GM12875 (cell line): ENCODE data around the gene AMHR2.

Experiments
- H3K4me3 ChIP-seq: one replicate; pipeline ENCODE4 v1.5.1; 2011; ENCODE audit warnings: low read depth, low read length, control low read depth
- TF ChIP-seq, protein P1 (sequence below): IDR thresholded peaks from 2 replicates; pipeline ENCODE4 v1.5.1; 2011; ENCODE audit warnings: low read depth, mild to moderate bottlenecking, control low read depth, inconsistent platforms, low read length, moderate library complexity, borderline replicate concordance; ENCODE audit not compliant: insufficient read depth

Gene AMHR2

DNA sequence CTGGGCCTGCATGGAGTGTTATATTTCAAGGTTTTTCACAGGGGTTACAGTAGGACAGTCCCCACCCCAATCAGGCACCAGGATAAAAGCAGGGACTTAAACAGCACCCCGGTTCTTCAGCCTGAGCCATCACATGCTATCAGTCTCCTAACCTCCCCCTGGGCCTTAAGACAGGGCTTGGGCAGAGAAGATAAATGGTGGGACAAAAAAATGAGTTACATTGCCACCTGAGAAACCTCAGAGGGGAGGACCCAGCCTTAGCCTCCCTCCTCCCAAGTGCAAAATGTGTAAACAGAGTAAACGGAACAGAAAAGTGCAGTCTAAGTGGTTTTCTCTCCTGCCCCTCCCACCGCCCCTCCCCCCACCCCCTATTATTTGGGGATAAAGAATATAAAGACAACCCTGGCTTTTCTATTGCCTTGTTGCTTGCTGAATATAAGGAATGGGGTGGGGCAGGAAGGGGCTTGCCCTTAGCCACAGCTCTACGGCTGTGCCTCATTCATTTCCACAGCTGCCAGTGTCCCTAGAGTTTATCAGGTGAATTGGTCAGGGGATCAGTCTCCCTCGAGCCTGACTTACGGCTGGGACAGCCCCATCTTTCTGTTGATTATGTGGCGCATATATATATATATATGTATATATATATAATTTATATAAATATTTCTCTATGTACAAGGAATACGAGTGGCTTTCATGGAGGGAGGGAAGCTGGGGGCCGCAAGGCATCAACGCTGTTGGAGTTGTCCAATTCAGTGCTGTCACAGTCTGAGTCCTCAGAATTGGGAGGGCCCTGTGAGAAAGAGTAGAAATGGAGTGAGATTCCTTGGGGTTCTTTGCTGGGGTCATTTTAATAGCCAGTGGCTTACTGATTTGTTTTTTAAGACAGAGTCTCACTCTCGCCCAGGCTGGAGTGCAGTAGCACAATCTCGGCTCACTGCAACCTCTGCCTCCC, 57.1 kb downstream of the AMHR2 start:
- H3K4me3 ChIP-seq: no peak overlapping the region
- TF ChIP-seq, protein P1, sequence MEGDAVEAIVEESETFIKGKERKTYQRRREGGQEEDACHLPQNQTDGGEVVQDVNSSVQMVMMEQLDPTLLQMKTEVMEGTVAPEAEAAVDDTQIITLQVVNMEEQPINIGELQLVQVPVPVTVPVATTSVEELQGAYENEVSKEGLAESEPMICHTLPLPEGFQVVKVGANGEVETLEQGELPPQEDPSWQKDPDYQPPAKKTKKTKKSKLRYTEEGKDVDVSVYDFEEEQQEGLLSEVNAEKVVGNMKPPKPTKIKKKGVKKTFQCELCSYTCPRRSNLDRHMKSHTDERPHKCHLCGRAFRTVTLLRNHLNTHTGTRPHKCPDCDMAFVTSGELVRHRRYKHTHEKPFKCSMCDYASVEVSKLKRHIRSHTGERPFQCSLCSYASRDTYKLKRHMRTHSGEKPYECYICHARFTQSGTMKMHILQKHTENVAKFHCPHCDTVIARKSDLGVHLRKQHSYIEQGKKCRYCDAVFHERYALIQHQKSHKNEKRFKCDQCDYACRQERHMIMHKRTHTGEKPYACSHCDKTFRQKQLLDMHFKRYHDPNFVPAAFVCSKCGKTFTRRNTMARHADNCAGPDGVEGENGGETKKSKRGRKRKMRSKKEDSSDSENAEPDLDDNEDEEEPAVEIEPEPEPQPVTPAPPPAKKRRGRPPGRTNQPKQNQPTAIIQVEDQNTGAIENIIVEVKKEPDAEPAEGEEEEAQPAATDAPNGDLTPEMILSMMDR: no peak
